HCT116 (cell line): ENCODE results near the gene TMEM219. TPM values are rescaled to one million over a fixed set of nuclear protein-coding genes. Genes with fewer than 3 reads are reported as not detected.

Experiments used
- ATAC-seq: fragments of 200-7000 bp; cut with Tn5 transposase; 2 replicates; pipeline ENCODE4 v1.9.1; 2020; ENCODE audit warnings: mild to moderate bottlenecking, moderate library complexity
- BruUV-seq: library from RNA; stranded (reverse); fragments of 400-500 nt; replicated peaks from 2 replicates; lab custom pipeline; 2021; lab: Mats Ljungman, UMichigan
- CTCF ChIA-PET: fragments of 300-600 bp; sonication (Branson Sonifier 250); formaldehyde crosslinking; loops from one replicate; lab custom pipeline; 2021; ENCODE audit warnings: antibody characterized with exemption; lab: Charles Lee
- POLR2A ChIA-PET: fragments of 300-600, 350-600 bp; sonication (Branson Sonifier 250); formaldehyde crosslinking; loops from one replicate; lab custom pipeline; 2021; ENCODE audit warnings: antibody characterized with exemption; lab: Charles Lee
- RAD21 ChIA-PET, 2 experiments: fragments of 300-600 bp; sonication (Branson Sonifier 250); formaldehyde crosslinking; loops; one replicate each; lab custom pipeline; 2023; ENCODE audit warnings: low total read pairs in 2 of 2; ENCODE audit not compliant: uncharacterized antibody in 2 of 2, unreplicated experiment in 2 of 2, low non-redundant PET in 1 of 2; lab: Charles Lee
- DNase-seq: peaks from one replicate; pipeline ENCODE4 v3.0.0-alpha.2; 2010; ENCODE audit warnings: low read depth, low spot score
- H2AFZ ChIP-seq: fragments of 200-600 bp; shearing (Covaris generic), sonication (generic); 2 replicates; pipeline ENCODE4 v1.6.1; 2017; ENCODE audit warnings: low read depth, mixed run types, mixed read lengths, antibody characterized with exemption, low read length; ENCODE audit not compliant: poor library complexity, severe bottlenecking
- H3K27ac ChIP-seq: 2 replicates; pipeline ENCODE4 v1.5.1; 2012; ENCODE audit warnings: low read depth, low read length
- H3K27me3 ChIP-seq: fragments of 200-600 bp; sonication (generic); 2 replicates; pipeline ENCODE4 v1.6.1; 2016; ENCODE audit warnings: mixed run types, low read length, mixed read lengths; ENCODE audit not compliant: insufficient read depth
- H3K36me3 ChIP-seq, 2 experiments: fragments of 200-500 bp in 1 of 2; fragments of 200-600 bp in 1 of 2; sonication (Bioruptor generic) in 1 of 2; sonication (generic) in 1 of 2; 2 replicates each; pipeline versions ENCODE4 v1.5.1 to v1.6.1; 2014 to 2016; ENCODE audit warnings: low read length in 2 of 2, inconsistent platforms in 1 of 2, mixed read lengths in 1 of 2, mixed run types in 1 of 2; ENCODE audit not compliant: insufficient read depth in 2 of 2, control insufficient read depth in 1 of 2
- H3K4me1 ChIP-seq, 2 experiments: fragments of 200-600 bp in 1 of 2; sonication (generic) in 1 of 2; 2 replicates each; pipeline versions ENCODE4 v1.5.1 to v1.6.1; 2012 to 2017; ENCODE audit warnings: low read length in 2 of 2, inconsistent platforms in 1 of 2, mild to moderate bottlenecking in 1 of 2, mixed read lengths in 1 of 2, mixed run types in 1 of 2, moderate library complexity in 1 of 2; ENCODE audit not compliant: insufficient read depth in 2 of 2, control insufficient read depth in 1 of 2
- H3K4me2 ChIP-seq: fragments of 200-600 bp; sonication (generic); 2 replicates; pipeline ENCODE4 v1.6.1; 2017; ENCODE audit warnings: mixed run types, low read length, mixed read lengths
- H3K4me3 ChIP-seq, 2 experiments: fragments of 200-600 bp in 1 of 2; sonication (generic) in 1 of 2; replicated peaks in 1 of 2; 2 replicates each; pipeline ENCODE4 v1.5.1; 2011 to 2016; ENCODE audit warnings: low read length in 2 of 2, control low read depth in 1 of 2, low read depth in 1 of 2, mild to moderate bottlenecking in 1 of 2, mixed read lengths in 1 of 2, mixed run types in 1 of 2
- H3K79me2 ChIP-seq: fragments of 200-600 bp; sonication (generic); 2 replicates; pipeline ENCODE4 v1.6.1; 2017; ENCODE audit warnings: mild to moderate bottlenecking, mixed run types, low read length, moderate library complexity, mixed read lengths; ENCODE audit not compliant: insufficient read depth
- H3K9ac ChIP-seq: fragments of 200-600 bp; sonication (generic); 2 replicates; pipeline ENCODE4 v1.6.1; 2016; ENCODE audit warnings: low read length, mixed read lengths
- H3K9me2 ChIP-seq: fragments of 200-600 bp; sonication (generic), shearing (Covaris generic); 2 replicates; pipeline ENCODE4 v1.6.1; 2017; ENCODE audit warnings: mixed run types, mild to moderate bottlenecking, moderate library complexity; ENCODE audit not compliant: insufficient read depth
- H3K9me3 ChIP-seq, 2 experiments: fragments of 200-500 bp in 1 of 2; fragments of 200-600 bp in 1 of 2; sonication (Bioruptor generic) in 1 of 2; sonication (generic) in 1 of 2; 2 replicates each; pipeline ENCODE4 v1.6.1; 2014 to 2017; ENCODE audit warnings: low read length in 2 of 2, mixed read lengths in 2 of 2, inconsistent platforms in 1 of 2, low read depth in 1 of 2, mild to moderate bottlenecking in 1 of 2, mixed run types in 1 of 2, moderate library complexity in 1 of 2; ENCODE audit not compliant: control insufficient read depth in 1 of 2, insufficient read depth in 1 of 2
- H4K20me1 ChIP-seq: fragments of 200-600 bp; sonication (generic), shearing (Covaris generic); 2 replicates; pipeline ENCODE4 v1.6.1; 2017; ENCODE audit warnings: mixed run types, mild to moderate bottlenecking, moderate library complexity; ENCODE audit not compliant: insufficient read depth
- ATF3 ChIP-seq: IDR thresholded peaks from 2 replicates; pipeline ENCODE4 v1.6.1; 2012
- CBX3 ChIP-seq: IDR thresholded peaks from 2 replicates; pipeline ENCODE4 v1.6.1; 2012; ENCODE audit warnings: low read depth
- CEBPB ChIP-seq: IDR thresholded peaks from 2 replicates; pipeline ENCODE4 v1.6.1; 2012; ENCODE audit warnings: low read depth
- CTCF ChIP-seq, 3 experiments: fragments of 200-600 bp in 1 of 3; sonication (generic) in 1 of 3; IDR thresholded peaks in 2 of 3; conservative IDR thresholded peaks in 1 of 3; 2 replicates each; pipeline ENCODE4 v1.5.1; 2012 to 2017; ENCODE audit warnings: low read depth in 2 of 3, low read length in 2 of 3, antibody characterized with exemption in 1 of 3, borderline replicate concordance in 1 of 3, control low read depth in 1 of 3, mild to moderate bottlenecking in 1 of 3, mixed read lengths in 1 of 3, mixed run types in 1 of 3, moderate library complexity in 1 of 3; ENCODE audit not compliant: insufficient read depth in 1 of 3
- EGR1 ChIP-seq: IDR thresholded peaks from 2 replicates; pipeline ENCODE4 v1.6.1; 2012; ENCODE audit warnings: low read depth
- ELF1 ChIP-seq: IDR thresholded peaks from 2 replicates; pipeline ENCODE4 v1.6.1; 2012; ENCODE audit warnings: low read depth, borderline replicate concordance
- EZH2 ChIP-seq: fragments of 200-600 bp; sonication (generic); IDR thresholded peaks from 2 replicates; pipeline ENCODE4 v1.6.1; 2017; ENCODE audit warnings: antibody characterized with exemption, mixed run types
- FOSL1 ChIP-seq: IDR thresholded peaks from 2 replicates; pipeline ENCODE4 v1.6.1; 2012; ENCODE audit warnings: low read depth
- POLR2A ChIP-seq: IDR thresholded peaks from 2 replicates; pipeline ENCODE4 v1.7.0; 2011; ENCODE audit warnings: borderline replicate concordance; ENCODE audit not compliant: insufficient read depth, insufficient read length; ENCODE audit errors: extremely low read depth
- POLR2AphosphoS5 ChIP-seq: IDR thresholded peaks from 2 replicates; pipeline ENCODE4 v1.6.1; 2011; ENCODE audit warnings: mild to moderate bottlenecking, low read depth, low read length, moderate library complexity
- RAD21 ChIP-seq: IDR thresholded peaks from 2 replicates; pipeline ENCODE4 v1.6.1; 2012; ENCODE audit warnings: low read depth, mild to moderate bottlenecking
- REST ChIP-seq: IDR thresholded peaks from 2 replicates; pipeline ENCODE4 v1.6.1; 2012; ENCODE audit warnings: low read depth
- YY1 ChIP-seq: IDR thresholded peaks from 2 replicates; pipeline ENCODE4 v1.6.1; 2011; ENCODE audit warnings: low read length, low read depth, moderate library complexity, mild to moderate bottlenecking; ENCODE audit not compliant: insufficient replicate concordance; ENCODE audit errors: extremely low read depth
- ZFX ChIP-seq: fragments of 450-650 bp; IDR thresholded peaks from 2 replicates; pipeline ENCODE4 v1.6.1; 2017
- ZNF274 ChIP-seq: fragments of 200-500 bp; sonication (Bioruptor generic); IDR thresholded peaks from 2 replicates; pipeline ENCODE4 v1.6.1; 2014; ENCODE audit warnings: mild to moderate bottlenecking, low read depth, low read length, inconsistent platforms
- intact Hi-C: fragments of 100-400 bp; cut with micrococcal nuclease; formaldehyde crosslinking; loops from 2 replicates; pipeline ENCODE4 v1.10.0; 2022
- total RNA-seq: library from RNA; stranded (reverse); gene quantifications from one replicate; pipeline ENCODE4 v1.2.1, GENCODE V29; 2021; ENCODE audit not compliant: unreplicated experiment
- TF ChIP-seq, protein P1 (sequence below): IDR thresholded peaks from 2 replicates; pipeline ENCODE4 v1.6.1; 2012

The TMEM219 gene
- total RNA-seq, 1 experiment from 2014 or later: 75.5 TPM

DNA sequence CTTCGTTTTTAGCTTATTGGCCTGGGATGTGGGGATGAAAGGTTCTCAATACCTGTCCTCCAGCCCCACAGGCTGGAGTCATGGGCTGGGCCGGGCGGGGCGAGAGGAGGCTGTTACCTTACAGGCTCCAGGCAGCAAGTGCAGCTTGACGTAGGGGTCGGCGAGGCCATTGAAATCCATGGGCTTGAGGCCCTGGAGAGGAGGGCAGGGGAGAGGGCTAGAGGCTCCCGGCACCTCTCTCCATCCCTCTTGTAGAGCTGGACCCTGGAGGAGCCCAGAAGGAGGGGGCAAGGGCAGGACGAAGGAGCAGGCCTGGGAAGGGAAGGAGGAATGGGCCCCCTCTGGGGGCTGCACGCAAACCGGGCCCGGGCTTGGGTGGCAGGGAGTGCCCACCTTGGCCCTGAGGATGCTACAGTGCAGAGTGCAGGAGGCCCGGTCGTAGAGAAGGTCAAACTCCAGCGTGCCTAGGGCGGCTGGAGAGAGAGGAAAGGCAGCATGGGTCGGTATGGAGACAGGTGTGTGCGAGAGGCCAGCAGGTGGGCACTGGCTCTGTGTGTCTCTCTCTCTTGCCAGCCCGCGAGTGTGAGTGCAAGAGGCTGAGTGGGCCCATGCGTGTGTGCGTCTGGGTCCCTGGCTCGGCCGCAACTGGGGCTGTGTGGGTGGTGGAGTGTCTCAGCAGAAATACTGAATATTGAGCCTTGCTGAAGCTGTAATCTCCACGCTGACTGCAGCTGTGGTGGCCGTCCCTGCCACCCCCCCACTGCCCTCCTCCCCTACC is 47.4 kb downstream of the TMEM219 start:
- RAD21 ChIA-PET: interaction anchor here in 1 of 2 experiments (0.6 kb wide), 1 partner anchor 158 kb away, joined by 3 read pairs; no protein-coding TSS in a partner anchor
- H3K4me2 ChIP-seq: no peak overlapping the region
- no peak overlapping the region for H3K9ac ChIP-seq
- TF ChIP-seq CEBPB: no peak
- TF ChIP-seq ATF3: no peak
- TF ChIP-seq CBX3: no peak
- no peak for TF ChIP-seq ZNF274
- TF ChIP-seq YY1: no peak
- TF ChIP-seq RAD21: no peak
- no peak for TF ChIP-seq FOSL1
- no peak for TF ChIP-seq ZFX
- TF ChIP-seq POLR2AphosphoS5: no peak
- no peak for TF ChIP-seq POLR2A
- no peak for TF ChIP-seq CTCF (IDR thresholded peaks at IDR 0.05 in 2 of 3, conservative IDR thresholded peaks at IDR 0.05 in 1 of 3; ENCODE audit: borderline replicate concordance in 1 of 3, insufficient read depth in 1 of 3, low read depth in 2 of 3, low read length in 2 of 3)
- no peak for TF ChIP-seq EGR1
- no peak for TF ChIP-seq EZH2
- TF ChIP-seq, protein P1, sequence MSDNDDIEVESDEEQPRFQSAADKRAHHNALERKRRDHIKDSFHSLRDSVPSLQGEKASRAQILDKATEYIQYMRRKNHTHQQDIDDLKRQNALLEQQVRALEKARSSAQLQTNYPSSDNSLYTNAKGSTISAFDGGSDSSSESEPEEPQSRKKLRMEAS: no peak
- TF ChIP-seq REST: no peak
- TF ChIP-seq ELF1: no peak
- H3K9me2 ChIP-seq: no peaks in the 10 kb centered on the region
- peaks cover 0 to 4% of the 10 kb centered on the region in 2 experiments; a peak in 2 of 4 replicates for H3K36me3 ChIP-seq
- CTCF ChIA-PET: no interaction called here
- intact Hi-C loops: no loop called here
- no peaks in the 10 kb centered on the region for H3K27me3 ChIP-seq
- H3K79me2 ChIP-seq: no peaks in the 10 kb centered on the region
- no peaks in the 10 kb centered on the region for H4K20me1 ChIP-seq
- ATAC-seq (no peak), DNase-seq (no peak)
- no peaks in the 10 kb centered on the region for H3K9me3 ChIP-seq
- H3K4me1 ChIP-seq: no peaks in the 10 kb centered on the region
- no peak overlapping the region for H2AFZ ChIP-seq
- POLR2A ChIA-PET: interaction anchor here (0.6 kb wide), 1 partner anchor 13 kb away, joined by 3 read pairs; no protein-coding TSS in a partner anchor
- no peak overlapping the region for H3K27ac ChIP-seq
- BruUV-seq: no TSS peak
- no peak overlapping the region for H3K4me3 ChIP-seq
